HUDEP-2 (cell line): Measurements from ENCODE around the gene TRIM14.
A peak's percentile ranks its signal among the peaks of the same experiment; 100 is the strongest.

Experiments
- DNase-seq, 76 experiments: peaks; one replicate each; lab custom pipeline; 2025; ENCODE audit not compliant: unreplicated experiment in 76 of 76; lab: John Stamatoyannopoulos, UW

The TRIM14 gene

DNA sequence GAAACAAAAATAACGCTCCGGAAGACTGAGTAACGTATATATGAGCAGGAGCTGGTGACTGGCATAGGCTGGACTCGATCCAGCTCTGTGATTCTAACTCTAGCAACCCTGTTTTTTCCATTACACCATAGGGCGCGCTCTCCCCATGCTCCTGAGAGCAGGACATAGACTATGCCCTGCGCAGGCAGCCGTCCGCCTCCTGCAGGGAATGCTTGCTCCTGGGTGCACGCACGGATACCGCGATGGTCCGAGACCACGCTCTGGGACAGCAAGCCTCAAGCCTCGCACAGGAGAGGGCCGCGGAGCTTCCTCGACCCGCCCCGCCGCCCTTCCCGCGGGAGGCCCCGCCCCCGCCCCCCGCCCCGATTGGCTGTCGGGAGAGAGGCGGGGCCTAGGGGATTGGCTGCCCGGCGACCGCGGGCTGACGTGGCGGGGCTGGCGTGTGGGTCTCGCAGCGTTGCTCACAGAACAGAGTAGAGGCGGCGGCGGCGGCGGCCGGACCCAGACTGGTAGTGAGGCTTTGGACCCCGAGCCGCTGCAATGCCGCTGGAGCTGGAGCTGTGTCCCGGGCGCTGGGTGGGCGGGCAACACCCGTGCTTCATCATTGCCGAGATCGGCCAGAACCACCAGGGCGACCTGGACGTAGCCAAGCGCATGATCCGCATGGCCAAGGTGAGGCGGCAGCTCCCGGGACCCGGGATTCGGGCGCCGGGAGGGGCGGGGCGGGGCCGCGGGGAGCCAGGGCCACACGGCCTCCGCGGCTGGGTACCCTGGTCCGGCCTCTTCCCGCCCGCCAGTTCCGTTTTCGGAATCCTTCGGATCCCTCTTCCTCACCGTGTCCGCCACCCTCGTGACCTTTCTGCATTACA lies 62.5 kb downstream of the TRIM14 start, which contains the start of gene NANS:
Gene NANS (plus strand): TSS at position 464 of the 869 bp plus-strand sequence. CDS start 77 bp downstream, at position 541.
- DNase-seq: peak in 75 of 76 experiments; percentile 26 to 95 (median 86)

DNA sequence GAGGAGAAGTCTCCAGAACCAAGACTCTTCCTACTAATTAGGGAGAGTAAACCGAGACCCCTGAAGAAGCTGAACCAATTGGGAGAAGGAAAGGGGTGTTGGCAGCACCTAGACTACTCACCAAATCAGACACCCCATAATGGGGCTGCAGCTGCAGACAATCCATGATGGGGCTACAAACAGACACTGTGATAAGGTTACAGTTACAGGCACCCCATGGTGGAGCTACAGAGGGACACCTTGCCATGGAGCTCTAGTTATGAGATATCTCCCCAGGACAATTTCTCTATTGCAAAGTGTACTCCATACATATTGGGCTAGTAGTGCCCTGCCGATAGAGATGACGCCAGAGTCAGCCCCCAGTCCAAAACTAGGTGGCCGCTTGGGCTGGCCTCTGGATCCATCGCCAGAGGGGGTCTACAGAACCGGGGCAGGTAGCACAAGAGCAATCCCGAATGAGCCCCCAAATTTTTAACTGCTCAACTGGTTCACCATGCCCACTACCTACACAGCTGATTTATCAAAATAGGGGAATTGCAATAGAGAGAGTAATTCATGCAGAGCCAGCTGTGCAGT lies 64.6 kb downstream of the TRIM14 start:
- DNase-seq: no peak

DNA sequence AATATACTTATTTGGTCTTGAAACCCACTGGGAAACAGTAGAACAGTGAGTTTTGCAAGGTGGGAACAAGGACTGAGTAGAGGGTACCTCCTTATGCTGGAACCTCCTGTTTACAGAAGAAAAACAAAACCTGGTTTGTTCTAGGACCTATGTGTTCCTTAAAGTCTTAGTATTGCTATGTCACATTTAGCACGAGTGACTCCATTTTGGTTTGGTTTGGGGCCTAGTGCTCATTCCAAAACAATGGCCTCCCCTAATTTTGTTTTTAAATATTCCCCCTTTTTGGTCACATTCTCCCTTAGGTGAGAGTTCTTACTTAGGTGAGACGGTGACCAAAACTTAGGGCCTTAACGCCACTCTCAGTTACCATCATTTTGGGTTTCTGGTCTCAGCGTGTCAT lies 68.7 kb downstream of the TRIM14 start:
- no peak for DNase-seq

DNA sequence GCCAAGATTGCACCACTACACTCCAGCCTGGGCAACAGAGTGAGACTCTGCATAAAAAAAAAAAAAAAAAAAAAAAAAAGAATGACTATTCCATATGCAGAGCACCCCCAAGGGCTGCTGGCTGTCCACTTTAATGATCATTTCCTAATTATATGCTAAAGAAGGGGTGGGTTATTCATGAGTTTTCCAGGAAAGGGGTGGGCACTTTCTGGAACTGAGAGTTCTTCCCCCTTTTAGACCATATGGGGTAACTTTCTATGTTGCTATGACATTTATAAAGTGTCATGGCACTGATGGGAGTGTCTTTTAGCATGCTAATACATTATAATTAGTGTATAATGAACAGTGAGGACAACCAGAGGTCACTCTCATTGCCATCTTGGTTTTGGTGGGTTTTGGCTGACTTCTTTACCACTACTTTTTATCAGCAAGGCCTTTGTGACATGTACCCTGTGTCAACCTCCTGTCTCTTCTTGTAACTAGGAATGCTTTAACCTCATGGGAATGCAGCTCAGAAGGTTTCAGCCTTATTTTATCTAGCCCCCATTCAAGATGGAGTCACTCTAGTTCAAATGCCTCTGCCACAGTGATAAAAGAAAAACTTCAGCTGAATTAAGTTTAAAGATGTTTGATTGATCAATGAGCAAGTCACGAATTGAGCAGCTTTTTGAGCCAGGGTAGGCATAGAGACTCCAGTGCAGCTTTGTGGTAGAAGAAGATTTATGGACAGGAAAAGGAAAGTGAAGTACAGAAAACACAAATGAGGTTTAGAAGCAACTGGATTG lies 69.5 kb downstream of the TRIM14 start:
- DNase-seq: no peak

DNA sequence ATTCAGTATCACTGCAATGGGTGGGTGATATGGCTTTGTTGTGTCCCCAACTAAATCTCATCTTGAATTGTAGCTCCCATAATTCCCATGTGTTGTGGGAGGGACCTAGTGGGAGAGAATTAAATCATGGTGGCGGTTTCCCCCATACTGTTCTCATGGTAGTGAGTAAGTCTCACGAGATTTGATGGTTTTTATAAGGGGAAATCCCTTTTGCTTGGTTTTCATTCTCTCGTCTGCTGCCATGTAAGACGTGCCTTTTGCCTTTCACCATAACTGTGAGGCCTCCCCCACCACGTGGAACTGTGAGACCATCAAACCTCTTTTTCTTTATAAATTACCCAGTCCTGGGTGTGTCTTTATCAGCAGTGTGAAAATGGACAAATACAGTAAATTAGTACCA lies 72.0 kb downstream of the TRIM14 start:
- no peak for DNase-seq

GRCh38 chr9:98046180-98046543 lies 72.9 kb downstream of the TRIM14 start:
- no peak for DNase-seq

DNA sequence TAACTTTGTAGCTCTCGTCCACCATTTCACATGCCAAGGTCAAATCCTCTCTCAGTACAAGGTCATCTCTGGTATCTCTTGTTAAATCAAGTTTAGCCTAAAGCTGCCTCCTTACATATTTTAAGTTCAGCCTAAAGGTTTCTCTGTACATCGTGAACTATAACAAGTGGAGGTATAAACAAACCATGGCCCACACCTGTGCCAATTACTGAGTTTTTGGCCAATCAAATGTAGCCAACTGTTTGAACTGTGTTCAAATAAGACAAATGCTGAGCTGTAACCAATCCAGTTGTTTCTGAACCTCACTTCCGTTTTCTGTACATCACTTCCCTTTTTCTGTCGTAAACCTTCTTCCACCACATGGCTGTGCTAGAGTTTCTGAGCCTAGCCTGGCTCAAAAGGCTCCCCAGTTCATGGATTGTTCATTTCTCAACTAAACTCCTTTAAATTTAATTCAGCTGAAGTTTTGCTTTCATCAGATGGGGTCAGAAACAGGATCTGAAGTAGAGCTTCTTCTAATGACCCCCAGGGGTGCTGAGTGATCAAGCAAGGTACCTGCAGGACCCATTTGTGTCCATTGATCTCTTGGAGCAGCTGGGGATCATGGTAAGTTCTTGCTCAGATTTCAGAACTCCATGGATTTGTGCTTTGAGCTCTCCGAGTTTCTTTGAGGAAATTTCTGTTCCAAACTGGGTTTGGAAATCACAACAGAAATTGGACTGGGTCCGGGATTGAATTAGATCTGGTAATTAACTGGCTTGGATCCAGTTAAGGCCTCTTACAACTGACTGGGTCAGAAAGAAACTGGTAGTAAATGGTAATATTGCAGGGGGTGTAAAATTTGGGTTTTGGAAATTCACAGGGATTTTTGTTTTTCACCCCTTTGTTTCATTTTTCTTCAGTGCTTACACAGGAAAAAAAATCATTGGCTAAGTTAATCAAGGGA lies 73.5 kb downstream of the TRIM14 start:
- DNase-seq: peak in 57 of 76 experiments; percentile 2 to 89 (median 61)

DNA sequence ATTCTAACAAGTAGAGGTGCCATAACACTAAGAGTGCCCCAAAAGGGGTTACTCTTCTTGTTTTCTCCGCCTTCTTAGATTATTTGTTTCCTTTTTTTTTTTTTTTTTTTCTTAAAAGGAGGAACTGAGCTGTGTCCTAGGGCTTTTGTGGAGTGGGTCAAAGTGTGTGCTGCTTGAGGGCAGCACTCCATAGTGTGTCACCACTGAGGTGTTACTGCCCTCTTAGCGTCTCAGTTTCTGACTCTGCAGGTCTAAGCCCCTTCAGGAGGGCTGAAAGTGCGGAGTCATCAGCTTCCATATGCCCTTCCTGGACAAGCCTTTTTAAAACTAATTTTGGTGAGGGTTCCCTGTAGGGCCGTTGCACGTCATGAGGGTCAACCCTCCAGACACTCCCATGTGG lies 75.1 kb downstream of the TRIM14 start:
- DNase-seq: no peak

- no peak for DNase-seq
These were observed 78.8 kb downstream of the TRIM14 start for GRCh38 chr9:98040212-98040611.

- no peak for DNase-seq
These were observed 79.4 kb downstream of the TRIM14 start for GRCh38 chr9:98039607-98040017.

DNA sequence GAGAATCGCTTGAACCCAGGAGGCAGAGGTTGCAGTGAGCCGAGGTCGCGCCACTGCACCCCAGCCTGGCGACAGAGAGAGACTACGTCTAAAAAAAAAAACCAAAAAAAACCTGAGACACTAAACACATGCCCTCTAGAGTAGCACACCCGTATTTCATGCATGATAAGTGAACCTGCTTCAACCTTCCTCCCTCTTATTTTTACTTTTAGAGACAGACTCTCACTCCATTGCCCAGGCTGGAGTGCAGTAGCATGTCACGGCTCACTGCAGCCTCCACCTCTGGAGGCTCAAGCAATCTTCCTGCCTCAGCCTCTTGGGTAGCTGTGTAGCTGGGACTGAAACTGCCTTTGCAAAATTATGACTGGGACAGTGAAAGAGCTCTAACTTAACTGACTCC lies 80.1 kb downstream of the TRIM14 start:
- DNase-seq: no peak

DNA sequence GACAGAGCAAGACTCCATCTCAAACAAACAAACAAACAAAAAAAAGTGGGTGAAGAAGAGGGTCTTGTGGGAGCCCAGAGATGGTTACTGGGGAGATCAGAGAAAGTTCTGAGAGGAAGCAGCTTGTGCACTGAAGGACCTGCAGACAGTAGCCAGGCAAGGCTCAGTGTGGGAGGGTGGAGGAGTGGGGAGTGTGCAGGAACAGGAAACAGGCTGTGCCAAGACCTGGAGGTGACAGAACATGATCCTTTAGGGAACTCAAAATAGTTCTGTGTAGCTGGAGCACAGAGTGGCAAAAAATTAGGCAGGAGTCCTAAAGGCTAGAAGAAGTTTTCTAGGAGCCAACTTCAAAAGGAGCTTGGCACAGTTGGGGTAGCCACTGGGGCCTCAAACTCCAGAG lies 81.7 kb downstream of the TRIM14 start:
- DNase-seq: peak in 8 of 76 experiments; percentile 2 to 29 (median 12)

DNA sequence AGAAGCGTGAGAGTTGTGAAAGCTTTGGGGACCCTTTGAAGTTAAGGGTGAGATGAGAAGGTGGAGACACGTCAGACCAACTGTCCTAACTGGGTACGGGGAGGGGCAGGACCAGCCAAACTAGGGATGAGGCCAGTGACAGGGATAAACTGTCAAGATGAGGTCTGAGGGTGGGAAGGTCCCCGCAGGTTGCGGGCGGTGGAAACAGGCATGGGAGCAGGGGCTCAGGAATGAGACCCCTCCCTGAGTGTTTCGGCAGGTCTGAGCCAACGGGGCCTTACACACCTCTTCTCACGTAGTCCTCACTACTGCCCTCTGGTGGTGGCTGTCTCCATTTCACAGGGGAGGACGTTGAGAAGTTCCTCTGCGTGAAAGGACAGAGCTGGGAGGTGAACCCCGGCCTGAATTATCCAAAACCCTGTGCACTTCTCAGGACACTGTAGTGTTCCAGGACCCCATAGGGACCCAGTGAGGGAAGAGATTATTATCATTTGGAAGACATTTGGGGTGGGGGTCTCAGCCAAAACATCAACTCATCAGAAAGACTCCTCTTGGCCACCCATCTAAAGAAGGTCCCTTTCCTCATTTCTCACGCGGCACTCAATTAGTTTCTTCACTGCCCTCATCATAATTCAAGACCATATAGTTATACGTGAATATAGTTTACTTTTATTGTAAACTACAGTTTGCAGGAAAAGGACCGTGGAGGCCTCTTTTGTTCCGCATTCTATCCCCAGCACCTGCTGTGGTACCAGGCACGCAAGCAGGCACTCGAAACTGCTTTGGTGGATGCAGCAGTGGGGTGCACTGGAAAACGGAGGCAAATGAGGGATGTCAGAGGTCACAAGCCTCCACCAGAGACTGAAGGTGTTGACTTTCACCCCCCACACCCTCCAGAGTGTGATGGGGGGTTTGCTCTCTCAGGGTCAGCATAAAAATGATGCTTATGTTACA lies 84.2 kb downstream of the TRIM14 start:
- peak in 71 of 76 experiments; percentile 6 to 87 (median 71) for DNase-seq

GRCh38 chr9:98031935-98032334 lies 87.1 kb downstream of the TRIM14 start:
- DNase-seq: no peak

- DNase-seq: no peak
These were observed 87.9 kb downstream of the TRIM14 start for GRCh38 chr9:98031169-98031568.

DNA sequence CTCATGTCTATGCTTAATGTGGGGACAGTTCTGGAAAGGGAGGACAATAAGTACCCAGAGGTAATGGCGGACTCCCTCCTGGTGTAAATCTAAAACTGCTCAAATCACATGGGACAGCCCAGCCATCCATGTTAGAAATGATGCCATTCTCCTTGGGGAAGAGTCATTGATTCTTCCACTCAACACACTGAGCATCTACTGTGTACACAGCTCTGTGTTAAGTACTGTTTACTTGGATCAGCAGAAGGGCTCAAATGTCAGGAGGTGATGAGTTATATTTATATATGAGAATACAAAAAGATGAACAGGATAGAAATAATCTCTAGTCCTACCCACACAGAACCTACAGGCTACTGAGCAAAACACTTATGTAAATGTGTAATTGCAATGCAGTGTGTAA lies 94.3 kb downstream of the TRIM14 start:
- no peak for DNase-seq

- DNase-seq: no peak
These were observed 96.6 kb downstream of the TRIM14 start for GRCh38 chr9:98022447-98022846.

DNA sequence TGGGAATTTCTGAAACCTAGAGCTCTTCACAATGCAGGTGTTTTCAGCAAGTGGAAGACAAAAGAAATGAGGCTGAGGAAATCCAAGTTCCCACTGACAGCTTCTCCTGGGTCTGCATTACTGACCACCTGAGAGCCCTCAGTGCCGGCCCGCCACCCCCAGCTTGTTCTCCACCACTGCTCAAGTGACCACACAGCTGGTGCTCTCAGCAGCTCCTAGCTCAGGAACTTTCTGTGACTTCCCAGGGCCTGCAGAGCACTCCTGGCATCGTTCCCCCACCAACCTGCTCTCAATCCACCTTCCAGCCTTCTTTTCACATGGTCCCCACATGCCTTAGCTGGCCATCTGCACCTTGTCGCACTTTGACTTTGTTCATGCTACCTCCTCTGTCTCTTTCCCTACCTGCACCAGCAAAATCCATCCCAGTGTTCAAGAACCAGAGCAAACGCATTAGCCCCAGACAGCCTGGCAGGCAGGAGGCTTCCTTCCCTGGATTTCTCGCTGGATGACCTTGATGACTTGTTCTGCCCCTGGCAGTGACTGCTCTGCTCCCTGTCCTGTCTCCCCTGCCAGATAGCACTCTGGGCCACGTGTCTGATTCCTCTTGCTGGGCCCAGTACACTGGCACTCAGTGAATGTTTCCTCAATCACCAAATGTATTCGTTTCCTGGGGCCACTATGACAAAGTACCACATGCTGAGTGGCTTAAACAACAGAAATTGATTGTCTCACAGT lies 97.5 kb downstream of the TRIM14 start:
- no peak for DNase-seq
